H1 (cell line): ENCODE results near the gene KPNA1. TPM values are rescaled to one million over a fixed set of nuclear protein-coding genes. Genes with fewer than 3 reads are reported as not detected.

Experiments used
- CBX8 ChIP-seq: fragments of 300-800, 300-1000 bp; sonication (generic); IDR thresholded peaks from 2 replicates; pipeline ENCODE4 v1.7.1; 2016; ENCODE audit warnings: low read depth, low read length, borderline replicate concordance
- CHD2 ChIP-seq: IDR thresholded peaks from 2 replicates; pipeline ENCODE4 v1.6.1; 2012; ENCODE audit warnings: low read length, improper control_type of control experiment
- EP300 ChIP-seq, 2 experiments: IDR thresholded peaks; 1 replicate in 1 of 2; 2 replicates in 1 of 2; pipeline ENCODE4 v1.6.1; 2011 to 2012; ENCODE audit warnings: low read depth in 2 of 2, low read length in 2 of 2, mild to moderate bottlenecking in 2 of 2, borderline replicate concordance in 1 of 2, inconsistent platforms in 1 of 2, moderate library complexity in 1 of 2
- FOSL1 ChIP-seq: IDR thresholded peaks from 2 replicates; pipeline ENCODE4 v1.6.1; 2011; ENCODE audit warnings: mild to moderate bottlenecking, low read depth, low read length, moderate library complexity; ENCODE audit not compliant: insufficient read depth
- GABPA ChIP-seq: IDR thresholded peaks from 2 replicates; pipeline ENCODE4 v1.6.1; 2011; ENCODE audit warnings: mild to moderate bottlenecking, low read length, moderate library complexity, borderline replicate concordance; ENCODE audit not compliant: insufficient read depth
- HDAC2 ChIP-seq, 2 experiments: fragments of 300-600 bp in 1 of 2; sonication (generic) in 1 of 2; IDR thresholded peaks; 2 replicates each; pipeline ENCODE4 v1.6.1; 2011 to 2012; ENCODE audit warnings: low read depth in 2 of 2, low read length in 2 of 2, mild to moderate bottlenecking in 2 of 2, moderate library complexity in 2 of 2, borderline replicate concordance in 1 of 2, inconsistent platforms in 1 of 2
- HDAC6 ChIP-seq: IDR thresholded peaks from one replicate; pipeline ENCODE4 v1.7.1; 2012; ENCODE audit warnings: low read depth, mild to moderate bottlenecking, inconsistent platforms, low read length, moderate library complexity
- KDM1A ChIP-seq: fragments of 200-600, 300-600 bp; sonication (generic); IDR thresholded peaks from 2 replicates; pipeline ENCODE4 v1.7.1; 2016; ENCODE audit warnings: mild to moderate bottlenecking, low read length, borderline replicate concordance
- NANOG ChIP-seq: IDR thresholded peaks from 2 replicates; pipeline ENCODE4 v1.6.1; 2011; ENCODE audit warnings: low read length, low read depth, mild to moderate bottlenecking, inconsistent platforms; ENCODE audit not compliant: insufficient read depth, poor library complexity, severe bottlenecking
- NRF1 ChIP-seq: IDR thresholded peaks from 2 replicates; pipeline ENCODE4 v1.6.1; 2011; ENCODE audit warnings: mild to moderate bottlenecking, low read depth, low read length, improper control_type of control experiment
- PHF8 ChIP-seq: fragments of 200-600 bp; sonication (generic); conservative IDR thresholded peaks from 2 replicates; pipeline ENCODE4 v1.7.1; 2012; ENCODE audit warnings: low read depth, mild to moderate bottlenecking, inconsistent platforms, low read length, moderate library complexity
- POU5F1 ChIP-seq: IDR thresholded peaks from 2 replicates; pipeline ENCODE4 v1.6.1; 2011; ENCODE audit warnings: low read depth, mild to moderate bottlenecking, low read length, moderate library complexity
- RAD21 ChIP-seq, 2 experiments: IDR thresholded peaks in 1 of 2; conservative IDR thresholded peaks in 1 of 2; 2 replicates each; pipeline ENCODE4 v1.6.1; 2011; ENCODE audit warnings: low read depth in 2 of 2, low read length in 2 of 2, improper control_type of control experiment in 1 of 2, inconsistent platforms in 1 of 2, mild to moderate bottlenecking in 1 of 2, moderate library complexity in 1 of 2
- RFX5 ChIP-seq: IDR thresholded peaks from 2 replicates; pipeline ENCODE4 v1.6.1; 2011; ENCODE audit warnings: low read depth, low read length, improper control_type of control experiment, borderline replicate concordance
- RNF2 ChIP-seq: fragments of 200-900, 300-1000 bp; sonication (generic); IDR thresholded peaks from 2 replicates; pipeline ENCODE4 v1.7.1; 2016; ENCODE audit warnings: borderline replicate concordance, low read depth, mild to moderate bottlenecking, antibody characterized with exemption, low read length; ENCODE audit not compliant: poor library complexity, severe bottlenecking; ENCODE audit errors: missing control alignments
- RXRA ChIP-seq: IDR thresholded peaks from 2 replicates; pipeline ENCODE4 v1.6.1; 2011; ENCODE audit warnings: low read depth, mild to moderate bottlenecking, low read length, moderate library complexity; ENCODE audit not compliant: insufficient read depth
- SIRT6 ChIP-seq: IDR thresholded peaks from one replicate; pipeline ENCODE4 v1.7.1; 2012; ENCODE audit warnings: low read length, inconsistent platforms
- SIX5 ChIP-seq: IDR thresholded peaks from 2 replicates; pipeline ENCODE4 v1.6.1; 2011; ENCODE audit warnings: mild to moderate bottlenecking, low read depth, low read length
- SP1 ChIP-seq: IDR thresholded peaks from 2 replicates; pipeline ENCODE4 v1.6.1; 2011; ENCODE audit warnings: low read depth, low read length
- SP4 ChIP-seq: IDR thresholded peaks from 2 replicates; pipeline ENCODE4 v1.6.1; 2012; ENCODE audit warnings: low read length, inconsistent platforms
- SRF ChIP-seq: IDR thresholded peaks from 2 replicates; pipeline ENCODE4 v1.6.1; 2011; ENCODE audit warnings: mild to moderate bottlenecking, low read depth, low read length, moderate library complexity
- TCF12 ChIP-seq: IDR thresholded peaks from 2 replicates; pipeline ENCODE4 v1.6.1; 2011; ENCODE audit warnings: low read depth, mild to moderate bottlenecking, low read length
- YY1 ChIP-seq: IDR thresholded peaks from 2 replicates; pipeline ENCODE4 v1.6.1; 2011; ENCODE audit warnings: low read depth, mild to moderate bottlenecking, low read length
- polyA plus RNA-seq, 7 experiments: library from polyadenylated mRNA; depleted of rRNA in 3 of 7; stranded (reverse) in 5 of 7; unstranded in 2 of 7; fragments of >200 nt in 5 of 7; fragments of 200-250 nt in 2 of 7; gene quantifications; 1 replicate in 5 of 7; 2 replicates in 1 of 7; 4 replicates in 1 of 7; pipeline versions ENCODE4 v1.2.1 to v1.2.3, GENCODE V29; 2011 to 2013; ENCODE audit warnings: missing spikeins in 2 of 7, mixed read lengths in 2 of 7
- total RNA-seq: library from RNA; stranded (reverse); fragmentation: NEBNext Ultra II Directional; extraction: Animal tissue kit (Norgen Biotek cat#: 25700); gene quantifications from 2 replicates; pipeline ENCODE4 v1.2.1, GENCODE V29; 2021

The KPNA1 gene
- total and polyA plus RNA-seq, 2 of the 8 experiments (the other 6 are each of a cell fraction or from before 2014, with no cell fraction given) = 14.8 to 63.0 TPM

GRCh38 chr3:122382888-122383666 is 131.7 kb downstream of the KPNA1 start, which contains the start of gene MIX23 (continued):
- 0 out of 2 replicates have a peak, but pooled peaks have one; percentile 9 for TF ChIP-seq GABPA
- TF ChIP-seq RFX5 = 0 out of 2 replicates have a peak, but pooled peaks have one; percentile 15
- no peak for TF ChIP-seq SIX5
- TF ChIP-seq TCF12 = no peak
- peak in 1 of 2 experiments; percentile 99; a peak in 2 of 4 replicates for TF ChIP-seq HDAC2 (IDR thresholded peaks at IDR 0.05; ENCODE audit: borderline replicate concordance in 1 of 2, low read depth in 2 of 2, low read length in 2 of 2)
- no peak for TF ChIP-seq RNF2
- TF ChIP-seq POU5F1 = no peak
- no peak for TF ChIP-seq SRF
- no peak for TF ChIP-seq FOSL1
- no peak for TF ChIP-seq HDAC6
- TF ChIP-seq YY1 = peak; percentile 99
- TF ChIP-seq CHD2 = 0 out of 2 replicates have a peak, but pooled peaks have one; percentile 36
- no peak for TF ChIP-seq NANOG
- no peak for TF ChIP-seq NRF1
- no peak for TF ChIP-seq RXRA
- TF ChIP-seq SIRT6 = no peak
- TF ChIP-seq PHF8 = peak; percentile 95
- peak; percentile 52; the same call in 1 of the 2 replicates for TF ChIP-seq SP4
- TF ChIP-seq RAD21 (IDR thresholded peaks at IDR 0.05 in 1 of 2, conservative IDR thresholded peaks at IDR 0.05 in 1 of 2; ENCODE audit: low read depth in 2 of 2, low read length in 2 of 2) = no peak
- no peak for TF ChIP-seq KDM1A
- TF ChIP-seq CBX8 = no peak
- TF ChIP-seq SP1 = peak; percentile 71; the same call in 1 of the 2 replicates
- no peak for TF ChIP-seq EP300 (IDR thresholded peaks at IDR 0.05; ENCODE audit: borderline replicate concordance in 1 of 2, low read depth in 2 of 2, low read length in 2 of 2)
